ENCODE data around the gene ABCB11. TPM values are rescaled to one million over a fixed set of nuclear protein-coding genes. Genes with fewer than 3 reads are reported as not detected.

The ABCB11 gene
- total RNA-seq, 1 donor = not detected

DNA sequence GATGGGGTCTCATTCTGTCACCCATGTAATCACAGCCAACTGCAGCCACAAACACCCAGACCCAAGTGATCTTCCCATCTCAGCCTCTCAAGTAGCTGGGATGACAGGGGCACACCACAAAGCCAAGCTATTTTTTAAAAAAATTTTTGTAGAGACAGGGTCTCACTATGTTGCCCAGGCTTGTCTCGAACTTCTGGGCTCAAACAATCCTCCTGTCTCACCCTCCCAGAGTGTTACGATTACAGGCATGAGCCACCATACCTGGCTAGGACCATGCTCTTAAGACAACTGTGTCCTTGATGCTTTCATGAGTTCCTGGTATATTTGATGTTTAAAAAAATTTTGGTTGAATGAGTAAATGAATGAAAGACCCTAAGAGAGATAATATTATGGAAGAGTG lies 19.4 kb downstream of the ABCB11 start:
- H4K20me1 ChIP-seq (ENCODE audit: insufficient read depth, low read length) = no peaks in the 10 kb centered on the region
- H3K9me3 ChIP-seq (ENCODE audit: low read depth, low read length) = no peaks in the 10 kb centered on the region
- no peak for DNase-seq (ENCODE audit: insufficient read length, low spot score, missing footprints)
- H3K36me3 ChIP-seq (ENCODE audit: insufficient read depth, low read length) = no peaks in the 10 kb centered on the region
- no peak overlapping the region for H3K4me2 ChIP-seq (ENCODE audit: insufficient read depth, low read length)
- H3K4me3 ChIP-seq (ENCODE audit: insufficient read depth, low read length) = no peak overlapping the region
- TF ChIP-seq, protein P1, sequence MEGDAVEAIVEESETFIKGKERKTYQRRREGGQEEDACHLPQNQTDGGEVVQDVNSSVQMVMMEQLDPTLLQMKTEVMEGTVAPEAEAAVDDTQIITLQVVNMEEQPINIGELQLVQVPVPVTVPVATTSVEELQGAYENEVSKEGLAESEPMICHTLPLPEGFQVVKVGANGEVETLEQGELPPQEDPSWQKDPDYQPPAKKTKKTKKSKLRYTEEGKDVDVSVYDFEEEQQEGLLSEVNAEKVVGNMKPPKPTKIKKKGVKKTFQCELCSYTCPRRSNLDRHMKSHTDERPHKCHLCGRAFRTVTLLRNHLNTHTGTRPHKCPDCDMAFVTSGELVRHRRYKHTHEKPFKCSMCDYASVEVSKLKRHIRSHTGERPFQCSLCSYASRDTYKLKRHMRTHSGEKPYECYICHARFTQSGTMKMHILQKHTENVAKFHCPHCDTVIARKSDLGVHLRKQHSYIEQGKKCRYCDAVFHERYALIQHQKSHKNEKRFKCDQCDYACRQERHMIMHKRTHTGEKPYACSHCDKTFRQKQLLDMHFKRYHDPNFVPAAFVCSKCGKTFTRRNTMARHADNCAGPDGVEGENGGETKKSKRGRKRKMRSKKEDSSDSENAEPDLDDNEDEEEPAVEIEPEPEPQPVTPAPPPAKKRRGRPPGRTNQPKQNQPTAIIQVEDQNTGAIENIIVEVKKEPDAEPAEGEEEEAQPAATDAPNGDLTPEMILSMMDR (IDR thresholded peaks at IDR 0.05; ENCODE audit: extremely low read depth, low read depth, low read length) = no peak
- peak overlapping the region; percentile 93 for H3K27ac ChIP-seq (ENCODE audit: low read depth, low read length)
- H3K27me3 ChIP-seq (ENCODE audit: insufficient read depth, low read length) = no peaks in the 10 kb centered on the region
- no peak overlapping the region for H2AFZ ChIP-seq (ENCODE audit: low read length)
- peaks cover 18% of the 10 kb centered on the region for H3K4me1 ChIP-seq (ENCODE audit: insufficient read depth, low read length)
- H3K79me2 ChIP-seq (ENCODE audit: insufficient read depth, low read length) = no peaks in the 10 kb centered on the region

DNA sequence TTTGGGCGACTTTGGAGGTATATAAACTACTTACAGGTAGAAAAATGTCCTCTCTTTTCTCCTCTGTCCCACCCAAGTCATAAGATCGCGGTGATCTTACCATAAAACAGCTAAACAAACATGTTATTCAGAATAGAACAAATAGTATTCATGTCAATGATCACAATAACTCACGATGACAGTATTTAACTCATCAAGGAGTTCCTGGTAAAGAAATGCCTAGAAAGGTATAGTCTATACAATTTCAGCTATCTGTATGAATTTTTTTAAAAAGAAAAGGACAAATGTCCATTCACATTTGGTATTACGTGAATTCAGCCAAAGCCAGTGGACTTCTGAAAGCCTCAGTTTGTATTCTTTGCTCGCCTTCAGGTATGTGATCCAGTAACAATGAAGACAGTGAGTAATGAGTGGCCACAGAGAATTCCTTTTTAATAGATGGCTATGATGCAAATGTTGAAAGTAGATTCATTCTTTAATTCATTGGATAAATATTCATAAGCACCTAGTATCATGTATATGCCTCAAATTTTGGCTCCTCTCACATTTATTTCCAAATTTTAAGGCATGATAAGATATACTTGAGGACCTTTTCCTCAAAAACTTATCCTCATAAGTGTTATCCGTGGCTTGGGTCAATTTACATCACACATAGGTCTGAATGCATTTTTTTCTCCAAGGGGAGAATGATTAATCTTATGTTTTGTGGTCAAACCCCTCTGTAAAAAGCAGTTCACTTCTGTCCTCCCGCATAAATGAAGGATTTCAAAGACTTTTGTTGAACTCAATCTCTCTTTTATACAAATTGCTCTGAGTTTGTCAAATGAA lies 20.3 kb downstream of the ABCB11 start:
- Histone ChIP-seq H3K79me2 (ENCODE audit: insufficient read depth, low read length) (no peaks in the 10 kb centered on the region), H3K27me3 (ENCODE audit: insufficient read depth, low read length) (no peaks in the 10 kb centered on the region), H3K36me3 (ENCODE audit: insufficient read depth, low read length) (no peaks in the 10 kb centered on the region), H2AFZ (ENCODE audit: low read length) (no peak overlapping the region), H3K4me2 (ENCODE audit: insufficient read depth, low read length) (no peak overlapping the region), H4K20me1 (ENCODE audit: insufficient read depth, low read length) (no peaks in the 10 kb centered on the region), H3K9me3 (ENCODE audit: low read depth, low read length) (no peaks in the 10 kb centered on the region), H3K4me3 (ENCODE audit: insufficient read depth, low read length) (no peak overlapping the region), H3K27ac (ENCODE audit: low read depth, low read length) (peak overlapping the region; percentile 93), H3K4me1 (ENCODE audit: insufficient read depth, low read length) (peaks cover 18% of the 10 kb centered on the region)
- TF ChIP-seq, protein P1 (IDR thresholded peaks at IDR 0.05; ENCODE audit: extremely low read depth, low read depth, low read length) = no peak
- DNase-seq (ENCODE audit: insufficient read length, low spot score, missing footprints) = no peak

DNA sequence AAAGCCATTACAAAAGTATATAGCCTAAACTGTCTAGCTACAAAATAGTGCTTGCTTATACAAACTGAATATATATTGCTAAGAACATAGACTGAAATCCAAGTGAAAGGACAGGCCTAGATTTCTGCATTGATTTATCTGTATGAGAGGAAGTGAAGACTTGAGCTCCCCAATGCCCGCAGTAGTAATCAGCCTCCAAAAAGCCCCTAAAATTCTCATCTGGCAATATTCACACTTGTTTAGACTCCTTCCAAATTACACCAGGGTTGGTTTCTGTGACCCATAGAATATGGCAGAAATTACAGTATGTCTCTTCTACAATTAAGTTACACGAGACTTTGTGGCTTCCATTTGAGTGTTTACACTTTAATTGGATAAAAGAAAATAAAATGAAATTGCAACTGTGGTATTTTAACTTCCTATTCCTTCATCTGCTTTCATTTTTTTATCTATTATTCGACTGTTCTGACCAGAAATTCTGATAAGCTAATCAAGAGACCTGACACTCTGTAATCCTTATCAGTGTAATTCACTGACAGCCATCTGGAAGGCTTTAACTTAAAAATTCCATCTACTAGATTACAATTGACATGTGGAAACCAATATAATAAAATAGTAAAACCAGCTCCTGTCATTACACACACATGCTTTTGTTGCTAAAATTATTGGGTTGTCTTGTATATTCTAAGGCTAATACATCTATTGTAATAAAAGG lies 21.1 kb downstream of the ABCB11 start:
- no peak for DNase-seq (ENCODE audit: insufficient read length, low spot score, missing footprints)
- no peak overlapping the region for H3K27ac ChIP-seq (ENCODE audit: low read depth, low read length)
- H3K27me3 ChIP-seq (ENCODE audit: insufficient read depth, low read length) = no peaks in the 10 kb centered on the region
- no peaks in the 10 kb centered on the region for H4K20me1 ChIP-seq (ENCODE audit: insufficient read depth, low read length)
- H3K9me3 ChIP-seq (ENCODE audit: low read depth, low read length) = no peaks in the 10 kb centered on the region
- no peaks in the 10 kb centered on the region for H3K79me2 ChIP-seq (ENCODE audit: insufficient read depth, low read length)
- no peak overlapping the region for H3K4me3 ChIP-seq (ENCODE audit: insufficient read depth, low read length)
- TF ChIP-seq, protein P1 (IDR thresholded peaks at IDR 0.05; ENCODE audit: extremely low read depth, low read depth, low read length) = no peak
- no peak overlapping the region for H2AFZ ChIP-seq (ENCODE audit: low read length)
- H3K36me3 ChIP-seq (ENCODE audit: insufficient read depth, low read length) = no peaks in the 10 kb centered on the region
- peaks cover 18% of the 10 kb centered on the region for H3K4me1 ChIP-seq (ENCODE audit: insufficient read depth, low read length)
- H3K4me2 ChIP-seq (ENCODE audit: insufficient read depth, low read length) = no peak overlapping the region

DNA sequence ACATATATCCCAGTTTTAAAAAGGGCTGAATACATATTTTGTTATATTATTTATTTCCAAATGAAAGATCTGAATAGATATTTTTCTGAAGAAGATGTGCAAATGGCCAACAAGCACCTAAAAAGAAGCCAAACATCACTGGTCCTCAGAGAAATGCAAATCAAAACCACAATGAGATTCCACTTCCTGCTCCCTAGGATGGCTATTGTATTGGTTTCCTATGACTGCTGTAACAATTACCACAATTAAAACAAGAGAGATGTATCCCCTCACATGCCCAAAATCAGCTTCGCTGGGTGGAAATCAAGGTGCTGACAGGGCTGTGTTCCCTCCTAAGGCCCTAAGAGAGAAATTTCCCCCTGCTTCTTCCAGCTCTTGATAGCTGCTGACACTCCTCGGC lies 23.2 kb downstream of the ABCB11 start:
- H4K20me1 ChIP-seq (ENCODE audit: insufficient read depth, low read length) = no peaks in the 10 kb centered on the region
- H3K36me3 ChIP-seq (ENCODE audit: insufficient read depth, low read length) = no peaks in the 10 kb centered on the region
- no peak overlapping the region for H3K4me2 ChIP-seq (ENCODE audit: insufficient read depth, low read length)
- peaks cover 13% of the 10 kb centered on the region for H3K4me1 ChIP-seq (ENCODE audit: insufficient read depth, low read length)
- H3K79me2 ChIP-seq (ENCODE audit: insufficient read depth, low read length) = no peaks in the 10 kb centered on the region
- H3K27me3 ChIP-seq (ENCODE audit: insufficient read depth, low read length) = no peaks in the 10 kb centered on the region
- no peaks in the 10 kb centered on the region for H3K9me3 ChIP-seq (ENCODE audit: low read depth, low read length)
- TF ChIP-seq, protein P1 (IDR thresholded peaks at IDR 0.05; ENCODE audit: extremely low read depth, low read depth, low read length) = no peak
- H3K4me3 ChIP-seq (ENCODE audit: insufficient read depth, low read length) = no peak overlapping the region
- DNase-seq (ENCODE audit: insufficient read length, low spot score, missing footprints) = no peak
- no peak overlapping the region for H3K27ac ChIP-seq (ENCODE audit: low read depth, low read length)
- peak overlapping the region; percentile 26 for H2AFZ ChIP-seq (ENCODE audit: low read length)
